K562 (cell line): ENCODE measurements around the gene FASTK. TPM values are rescaled to one million over a fixed set of nuclear protein-coding genes. Genes with fewer than 3 reads are reported as not detected.

Source experiments
- ARHGAP35 ChIP-seq: fragments of 450-650 bp; IDR thresholded peaks from 2 replicates; pipeline ENCODE4 v1.6.1; 2018; ENCODE audit not compliant: partially characterized antibody
- COPS2 ChIP-seq: fragments of 450-650 bp; conservative IDR thresholded peaks from 2 replicates; pipeline ENCODE4 v1.6.1; 2016; ENCODE audit warnings: mild to moderate bottlenecking, moderate library complexity
- E2F3 ChIP-seq: fragments of 250-450 bp; sonication (Bioruptor Pico); IDR thresholded peaks from 2 replicates; pipeline ENCODE4 v1.4.0; 2020; ENCODE audit warnings: mild to moderate bottlenecking
- LARP7 ChIP-seq: fragments of 450-650 bp; IDR thresholded peaks from 2 replicates; pipeline ENCODE4 v1.6.1; 2016
- POLR3G ChIP-seq: IDR thresholded peaks from 2 replicates; pipeline ENCODE4 v1.6.1; 2011; ENCODE audit not compliant: insufficient read length, insufficient replicate concordance; ENCODE audit errors: extremely low read depth
- RBM25 ChIP-seq: fragments of 200-400 bp; formaldehyde crosslinking; IDR thresholded peaks from 2 replicates; pipeline ENCODE4 v1.6.1; 2018; ENCODE audit warnings: low read length, low read depth, moderate library complexity; ENCODE audit not compliant: severe bottlenecking
- TCF7 ChIP-seq: sonication (generic); IDR thresholded peaks from 2 replicates; pipeline ENCODE4 v1.6.1; 2016; ENCODE audit warnings: antibody characterized with exemption, borderline replicate concordance
- ZBTB8A ChIP-seq: fragments of 450-650 bp; IDR thresholded peaks from 2 replicates; pipeline ENCODE4 v1.6.1; 2018; ENCODE audit warnings: mild to moderate bottlenecking, moderate library complexity; ENCODE audit not compliant: partially characterized antibody
- ZNF212 ChIP-seq: fragments of 450-650 bp; formaldehyde crosslinking; IDR thresholded peaks from 2 replicates; pipeline ENCODE4 v1.4.0; 2020; ENCODE audit warnings: mild to moderate bottlenecking
- ZNF311 ChIP-seq: fragments of 250-450 bp; sonication (Bioruptor Pico); IDR thresholded peaks from 2 replicates; pipeline ENCODE4 v1.4.0; 2020; ENCODE audit warnings: mild to moderate bottlenecking, moderate library complexity
- polyA plus RNA-seq, 8 experiments: library from polyadenylated mRNA; depleted of rRNA in 4 of 8; stranded (reverse) in 5 of 8; unstranded in 3 of 8; fragments of >200 nt; fragmentation: Nextera tagmentation in 2 of 8; fragmentation: Illumina TruSeq in 1 of 8; extraction: Ambion mirVana in 2 of 8; extraction: Trizol in 1 of 8; gene quantifications; 2 replicates each; pipeline versions ENCODE4 v1.2.1 to v1.2.3, GENCODE V29; 2011 to 2014; ENCODE audit warnings: inconsistent platforms in 1 of 8, missing spikeins in 1 of 8
- total RNA-seq, 7 experiments: library from RNA; depleted of rRNA in 6 of 7; stranded (reverse); fragments of >200 nt in 6 of 7; fragmentation: Illumina TruSeq in 2 of 7; extraction: Trizol in 2 of 7; gene quantifications; 2 replicates each; pipeline versions ENCODE4 v1.2.1 to v1.2.3, GENCODE V29; 2011 to 2021; ENCODE audit warnings: low replicate concordance in 1 of 7
- TF ChIP-seq, protein P1 (sequence below): fragments of 250-450 bp; sonication (Bioruptor Pico); IDR thresholded peaks from 2 replicates; pipeline ENCODE4 v1.4.0; 2020; ENCODE audit warnings: mild to moderate bottlenecking
- TF ChIP-seq, protein P2 (sequence below): fragments of 250-450 bp; sonication (Bioruptor Pico); IDR thresholded peaks from 2 replicates; pipeline ENCODE4 v1.8.0; 2022; ENCODE audit warnings: moderate library complexity, mild to moderate bottlenecking, inconsistent platforms
- TF ChIP-seq, protein P3 (sequence below): fragments of 450-650 bp; IDR thresholded peaks from 2 replicates; pipeline ENCODE4 v1.6.1; 2016; ENCODE audit warnings: low read depth
- TF ChIP-seq, protein P4 (sequence below): IDR thresholded peaks from 3 replicates; pipeline ENCODE4 v1.6.1; 2011; ENCODE audit warnings: borderline replicate concordance, mild to moderate bottlenecking, moderate library complexity; ENCODE audit not compliant: insufficient read length; ENCODE audit errors: extremely low read depth

FASTK gene
- total and polyA plus RNA-seq, 9 of the 15 experiments (the other 6 are each of a cell fraction or from before 2014, with no cell fraction given) = 0.51 to 150 (median 48.2) TPM

DNA sequence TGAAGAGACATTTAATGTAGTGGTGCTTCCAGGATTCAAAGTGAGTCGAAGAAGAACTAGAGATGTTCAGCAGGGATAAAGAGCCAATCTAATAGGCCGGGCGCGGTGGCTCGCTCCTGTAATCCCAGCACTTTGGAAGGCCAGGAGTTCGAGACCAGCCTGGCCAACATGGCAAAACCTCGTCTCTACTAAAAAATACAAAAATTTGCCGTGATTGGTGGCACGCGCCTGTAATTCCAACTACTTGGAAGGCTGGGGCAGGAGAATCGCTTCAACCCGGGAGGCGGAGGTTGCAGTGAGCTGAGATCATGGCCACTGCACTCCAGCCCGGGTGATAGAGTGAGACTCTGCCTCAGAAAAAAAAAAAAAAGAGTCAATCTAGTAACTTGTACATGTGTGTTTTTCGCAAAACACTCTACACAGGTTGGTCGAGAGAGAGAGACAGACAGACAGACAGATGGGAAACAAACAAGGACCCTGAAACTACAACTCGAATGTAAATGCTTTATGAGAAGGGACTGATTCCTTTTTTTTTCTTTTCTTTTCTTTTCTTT is 51.6 kb downstream of the FASTK start (continued):
- TF ChIP-seq, protein P1, sequence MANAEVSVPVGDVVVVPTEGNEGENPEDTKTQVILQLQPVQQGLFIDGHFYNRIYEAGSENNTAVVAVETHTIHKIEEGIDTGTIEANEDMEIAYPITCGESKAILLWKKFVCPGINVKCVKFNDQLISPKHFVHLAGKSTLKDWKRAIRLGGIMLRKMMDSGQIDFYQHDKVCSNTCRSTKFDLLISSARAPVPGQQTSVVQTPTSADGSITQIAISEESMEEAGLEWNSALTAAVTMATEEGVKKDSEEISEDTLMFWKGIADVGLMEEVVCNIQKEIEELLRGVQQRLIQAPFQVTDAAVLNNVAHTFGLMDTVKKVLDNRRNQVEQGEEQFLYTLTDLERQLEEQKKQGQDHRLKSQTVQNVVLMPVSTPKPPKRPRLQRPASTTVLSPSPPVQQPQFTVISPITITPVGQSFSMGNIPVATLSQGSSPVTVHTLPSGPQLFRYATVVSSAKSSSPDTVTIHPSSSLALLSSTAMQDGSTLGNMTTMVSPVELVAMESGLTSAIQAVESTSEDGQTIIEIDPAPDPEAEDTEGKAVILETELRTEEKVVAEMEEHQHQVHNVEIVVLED (CRISPR knock-in tag) = no peak
- TF ChIP-seq, protein P2, sequence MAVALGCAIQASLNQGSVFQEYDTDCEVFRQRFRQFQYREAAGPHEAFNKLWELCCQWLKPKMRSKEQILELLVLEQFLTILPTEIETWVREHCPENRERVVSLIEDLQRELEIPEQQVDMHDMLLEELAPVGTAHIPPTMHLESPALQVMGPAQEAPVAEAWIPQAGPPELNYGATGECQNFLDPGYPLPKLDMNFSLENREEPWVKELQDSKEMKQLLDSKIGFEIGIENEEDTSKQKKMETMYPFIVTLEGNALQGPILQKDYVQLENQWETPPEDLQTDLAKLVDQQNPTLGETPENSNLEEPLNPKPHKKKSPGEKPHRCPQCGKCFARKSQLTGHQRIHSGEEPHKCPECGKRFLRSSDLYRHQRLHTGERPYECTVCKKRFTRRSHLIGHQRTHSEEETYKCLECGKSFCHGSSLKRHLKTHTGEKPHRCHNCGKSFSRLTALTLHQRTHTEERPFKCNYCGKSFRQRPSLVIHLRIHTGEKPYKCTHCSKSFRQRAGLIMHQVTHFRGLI (CRISPR knock-in tag) = no peak
- TF ChIP-seq COPS2 = no peak
- 0 out of 2 replicates have a peak, but pooled peaks have one; percentile 18 for TF ChIP-seq LARP7
- TF ChIP-seq E2F3 (CRISPR knock-in tag) = no peak
- TF ChIP-seq RBM25 = no peak
- TF ChIP-seq, protein P3, sequence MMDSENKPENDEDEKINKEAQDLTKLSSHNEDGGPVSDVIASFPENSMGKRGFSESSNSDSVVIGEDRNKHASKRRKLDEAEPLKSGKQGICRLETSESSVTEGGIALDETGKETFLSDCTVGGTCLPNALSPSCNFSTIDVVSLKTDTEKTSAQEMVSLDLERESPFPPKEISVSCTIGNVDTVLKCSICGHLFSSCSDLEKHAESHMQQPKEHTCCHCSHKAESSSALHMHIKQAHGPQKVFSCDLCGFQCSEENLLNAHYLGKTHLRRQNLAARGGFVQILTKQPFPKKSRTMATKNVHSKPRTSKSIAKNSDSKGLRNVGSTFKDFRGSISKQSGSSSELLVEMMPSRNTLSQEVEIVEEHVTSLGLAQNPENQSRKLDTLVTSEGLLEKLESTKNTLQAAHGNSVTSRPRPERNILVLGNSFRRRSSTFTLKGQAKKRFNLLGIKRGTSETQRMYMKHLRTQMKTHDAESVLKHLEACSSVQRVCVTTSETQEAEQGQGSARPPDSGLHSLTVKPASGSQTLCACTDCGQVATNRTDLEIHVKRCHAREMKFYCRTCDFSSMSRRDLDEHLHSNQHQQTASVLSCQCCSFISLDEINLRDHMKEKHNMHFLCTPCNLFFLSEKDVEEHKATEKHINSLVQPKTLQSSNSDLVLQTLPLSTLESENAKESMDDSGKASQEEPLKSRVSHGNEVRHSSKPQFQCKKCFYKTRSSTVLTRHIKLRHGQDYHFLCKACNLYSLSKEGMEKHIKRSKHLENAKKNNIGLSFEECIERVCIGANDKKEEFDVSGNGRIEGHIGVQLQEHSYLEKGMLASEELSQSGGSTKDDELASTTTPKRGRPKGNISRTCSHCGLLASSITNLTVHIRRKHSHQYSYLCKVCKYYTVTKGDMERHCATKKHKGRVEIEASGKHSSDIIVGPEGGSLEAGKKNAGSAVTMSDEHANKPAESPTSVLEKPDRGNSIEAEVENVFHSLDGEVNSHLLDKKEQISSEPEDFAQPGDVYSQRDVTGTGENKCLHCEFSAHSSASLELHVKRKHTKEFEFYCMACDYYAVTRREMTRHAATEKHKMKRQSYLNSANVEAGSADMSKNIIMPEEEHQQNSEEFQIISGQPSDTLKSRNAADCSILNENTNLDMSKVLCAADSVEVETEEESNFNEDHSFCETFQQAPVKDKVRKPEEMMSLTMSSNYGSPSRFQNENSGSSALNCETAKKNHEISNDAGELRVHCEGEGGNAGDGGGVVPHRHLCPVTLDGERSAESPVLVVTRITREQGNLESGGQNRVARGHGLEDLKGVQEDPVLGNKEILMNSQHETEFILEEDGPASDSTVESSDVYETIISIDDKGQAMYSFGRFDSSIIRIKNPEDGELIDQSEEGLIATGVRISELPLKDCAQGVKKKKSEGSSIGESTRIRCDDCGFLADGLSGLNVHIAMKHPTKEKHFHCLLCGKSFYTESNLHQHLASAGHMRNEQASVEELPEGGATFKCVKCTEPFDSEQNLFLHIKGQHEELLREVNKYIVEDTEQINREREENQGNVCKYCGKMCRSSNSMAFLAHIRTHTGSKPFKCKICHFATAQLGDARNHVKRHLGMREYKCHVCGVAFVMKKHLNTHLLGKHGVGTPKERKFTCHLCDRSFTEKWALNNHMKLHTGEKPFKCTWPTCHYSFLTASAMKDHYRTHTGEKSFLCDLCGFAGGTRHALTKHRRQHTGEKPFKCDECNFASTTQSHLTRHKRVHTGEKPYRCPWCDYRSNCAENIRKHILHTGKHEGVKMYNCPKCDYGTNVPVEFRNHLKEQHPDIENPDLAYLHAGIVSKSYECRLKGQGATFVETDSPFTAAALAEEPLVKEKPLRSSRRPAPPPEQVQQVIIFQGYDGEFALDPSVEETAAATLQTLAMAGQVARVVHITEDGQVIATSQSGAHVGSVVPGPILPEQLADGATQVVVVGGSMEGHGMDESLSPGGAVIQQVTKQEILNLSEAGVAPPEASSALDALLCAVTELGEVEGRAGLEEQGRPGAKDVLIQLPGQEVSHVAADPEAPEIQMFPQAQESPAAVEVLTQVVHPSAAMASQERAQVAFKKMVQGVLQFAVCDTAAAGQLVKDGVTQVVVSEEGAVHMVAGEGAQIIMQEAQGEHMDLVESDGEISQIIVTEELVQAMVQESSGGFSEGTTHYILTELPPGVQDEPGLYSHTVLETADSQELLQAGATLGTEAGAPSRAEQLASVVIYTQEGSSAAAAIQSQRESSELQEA = peak; percentile 39; the same call in 1 of the 2 replicates
- no peak for TF ChIP-seq TCF7
- no peak for TF ChIP-seq ZBTB8A
- no peak for TF ChIP-seq POLR3G
- peak; percentile 25 for TF ChIP-seq ARHGAP35
- TF ChIP-seq ZNF212 (CRISPR knock-in tag) = 0 out of 2 replicates have a peak, but pooled peaks have one; percentile 7
- TF ChIP-seq, protein P4, sequence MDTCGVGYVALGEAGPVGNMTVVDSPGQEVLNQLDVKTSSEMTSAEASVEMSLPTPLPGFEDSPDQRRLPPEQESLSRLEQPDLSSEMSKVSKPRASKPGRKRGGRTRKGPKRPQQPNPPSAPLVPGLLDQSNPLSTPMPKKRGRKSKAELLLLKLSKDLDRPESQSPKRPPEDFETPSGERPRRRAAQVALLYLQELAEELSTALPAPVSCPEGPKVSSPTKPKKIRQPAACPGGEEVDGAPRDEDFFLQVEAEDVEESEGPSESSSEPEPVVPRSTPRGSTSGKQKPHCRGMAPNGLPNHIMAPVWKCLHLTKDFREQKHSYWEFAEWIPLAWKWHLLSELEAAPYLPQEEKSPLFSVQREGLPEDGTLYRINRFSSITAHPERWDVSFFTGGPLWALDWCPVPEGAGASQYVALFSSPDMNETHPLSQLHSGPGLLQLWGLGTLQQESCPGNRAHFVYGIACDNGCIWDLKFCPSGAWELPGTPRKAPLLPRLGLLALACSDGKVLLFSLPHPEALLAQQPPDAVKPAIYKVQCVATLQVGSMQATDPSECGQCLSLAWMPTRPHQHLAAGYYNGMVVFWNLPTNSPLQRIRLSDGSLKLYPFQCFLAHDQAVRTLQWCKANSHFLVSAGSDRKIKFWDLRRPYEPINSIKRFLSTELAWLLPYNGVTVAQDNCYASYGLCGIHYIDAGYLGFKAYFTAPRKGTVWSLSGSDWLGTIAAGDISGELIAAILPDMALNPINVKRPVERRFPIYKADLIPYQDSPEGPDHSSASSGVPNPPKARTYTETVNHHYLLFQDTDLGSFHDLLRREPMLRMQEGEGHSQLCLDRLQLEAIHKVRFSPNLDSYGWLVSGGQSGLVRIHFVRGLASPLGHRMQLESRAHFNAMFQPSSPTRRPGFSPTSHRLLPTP = peak; percentile 75
- no peak for TF ChIP-seq ZNF311 (CRISPR knock-in tag)
